ENCODE measurements around the gene VPS26A.
A peak's percentile ranks its signal among the peaks of the same experiment; 100 is the strongest.
"Not testable (repeated sequence)": the region's sequence is repeated elsewhere in the genome, so short reads cannot be mapped to it uniquely, and the experiment has no call there.

VPS26A gene

GRCh38 chr10:69102440-69102839, 21.5 kb upstream of the VPS26A start:
- DNase-seq (ENCODE audit: low spot score): no peak

GRCh38 chr10:69103784-69104183, 20.2 kb upstream of the VPS26A start:
- no peak for DNase-seq (ENCODE audit: low spot score)

- DNase-seq (ENCODE audit: low spot score): no peak
Observed at GRCh38 chr10:69104994-69105790, 18.8 kb upstream of the VPS26A start.

GRCh38 chr10:69107176-69107490, 16.8 kb upstream of the VPS26A start:
- no peak for DNase-seq (ENCODE audit: low spot score)

- DNase-seq (ENCODE audit: low spot score): no peak
Observed at GRCh38 chr10:69107699-69108098, 16.3 kb upstream of the VPS26A start.

GRCh38 chr10:69119896-69120295, 4.1 kb upstream of the VPS26A start:
- no peak for DNase-seq (ENCODE audit: low spot score)

GRCh38 chr10:69123306-69123746, 652 bp upstream of the VPS26A start:
- no peak for DNase-seq (ENCODE audit: low spot score)

- DNase-seq (ENCODE audit: low spot score): peak; percentile 55
Observed at GRCh38 chr10:69124563-69125268, 738 bp downstream of the VPS26A start.

GRCh38 chr10:69125554-69125953, 1.6 kb downstream of the VPS26A start:
- DNase-seq (ENCODE audit: low spot score): peak; percentile 56

GRCh38 chr10:69130251-69130650, 6.3 kb downstream of the VPS26A start:
- no peak for DNase-seq (ENCODE audit: low spot score)

- DNase-seq (ENCODE audit: low spot score): no peak
Observed at GRCh38 chr10:69139961-69140360, 16.0 kb downstream of the VPS26A start.

- DNase-seq (ENCODE audit: low spot score): no peak
Observed at GRCh38 chr10:69141304-69141703, 17.3 kb downstream of the VPS26A start.

- not testable (repeated sequence) for DNase-seq (ENCODE audit: low spot score)
Observed at GRCh38 chr10:69142074-69142473, 18.1 kb downstream of the VPS26A start.

- DNase-seq (ENCODE audit: low spot score): no peak
Observed at GRCh38 chr10:69142983-69143382, 19.0 kb downstream of the VPS26A start.

GRCh38 chr10:69145329-69145728, 21.4 kb downstream of the VPS26A start:
- no peak for DNase-seq (ENCODE audit: low spot score)

- no peak for DNase-seq (ENCODE audit: low spot score)
Observed at GRCh38 chr10:69145864-69146263, 21.9 kb downstream of the VPS26A start.

- DNase-seq (ENCODE audit: low spot score): no peak
Observed at GRCh38 chr10:69146759-69147158, 22.8 kb downstream of the VPS26A start.

- DNase-seq (ENCODE audit: low spot score): no peak
Observed at GRCh38 chr10:69151984-69152383, 28.0 kb downstream of the VPS26A start.

- no peak for DNase-seq (ENCODE audit: low spot score)
Observed at GRCh38 chr10:69153227-69153626, 29.2 kb downstream of the VPS26A start.

- DNase-seq (ENCODE audit: low spot score): peak; percentile 29
Observed at GRCh38 chr10:69160809-69161241, 36.8 kb downstream of the VPS26A start.

- DNase-seq (ENCODE audit: low spot score): no peak
Observed at GRCh38 chr10:69168493-69168892, 44.5 kb downstream of the VPS26A start.

GRCh38 chr10:69172241-69172982, 48.4 kb downstream of the VPS26A start:
- DNase-seq (ENCODE audit: low spot score): no peak

- DNase-seq (ENCODE audit: low spot score): not testable (repeated sequence)
Observed at GRCh38 chr10:69175326-69175725, 51.3 kb downstream of the VPS26A start.

Data from hematopoietic multipotent progenitor cell treated with erythropoietin and hydrocortisone succinate and interleukin-3 and kit ligand, for 15 days (in vitro differentiated cells).